KBM-7 (cell line): ENCODE data around the gene PYDC1.
"Not testable (repeated sequence)": the region's sequence is repeated elsewhere in the genome, so short reads cannot be mapped to it uniquely, and the experiment has no call there.

Experiments
- DNase-seq: peaks from one replicate; pipeline ENCODE4 v3.0.0-alpha.2; 2015
- in situ Hi-C: fragments of 300-500 bp; cut with MboI; formaldehyde crosslinking; loops from 2 replicates; pipeline ENCODE4 v1.14.3; 2020; ENCODE audit warnings: low sequenced_read_pairs, low pct_unique_long_range_greater_than_20kb, mixed read lengths

The PYDC1 gene

GRCh38 chr16:31184888-31185287, 32.0 kb downstream of the PYDC1 start:
- DNase-seq: no peak
- in situ Hi-C loops: no loop called here

GRCh38 chr16:31183432-31184428, 33.2 kb downstream of the PYDC1 start:
- no peak for DNase-seq
- in situ Hi-C loops: no loop called here

- no peak for DNase-seq
- in situ Hi-C loops: no loop called here
These were observed 34.5 kb downstream of the PYDC1 start for GRCh38 chr16:31182391-31182790.

GRCh38 chr16:31181102-31181830, 35.7 kb downstream of the PYDC1 start:
- in situ Hi-C loops: no loop called here

GRCh38 chr16:31179747-31180459, 37.0 kb downstream of the PYDC1 start, which contains the start of gene FUS:
Gene FUS, plus strand, starts transcription at chr16:31180139. Its CDS starts 76 bp downstream, at chr16:31180215.
- in situ Hi-C loops: no loop called here
- peak; percentile 91 for DNase-seq

More at GRCh38 chr16:31181102-31181830, 35.7 kb downstream of the PYDC1 start:
- peak; percentile 80 for DNase-seq

GRCh38 chr16:31179219-31179746, 37.7 kb downstream of the PYDC1 start:
- in situ Hi-C loops: no loop called here
- no peak for DNase-seq

GRCh38 chr16:31177136-31177535, 39.8 kb downstream of the PYDC1 start:
- in situ Hi-C loops: no loop called here
- peak; percentile 73 for DNase-seq

- in situ Hi-C loops, DNase-seq: not testable (repeated sequence)
These were observed 46.9 kb downstream of the PYDC1 start for GRCh38 chr16:31170048-31170447.

GRCh38 chr16:31168848-31169247, 48.1 kb downstream of the PYDC1 start:
- in situ Hi-C loops: no loop called here
- no peak for DNase-seq

GRCh38 chr16:31167315-31167714, 49.6 kb downstream of the PYDC1 start:
- DNase-seq: no peak
- in situ Hi-C loops: no loop called here
